ENCODE data around the gene MRPL34. TPM values are rescaled to one million over a fixed set of nuclear protein-coding genes. Genes with fewer than 3 reads are reported as not detected.
A peak's percentile ranks its signal among the peaks of the same experiment; 100 is the strongest.

The MRPL34 gene
- total and polyA plus RNA-seq, 9 of the 15 experiments (the other 6 are each of a cell fraction or from before 2014, with no cell fraction given) = 11.5 to 256 (median 72.5) TPM

DNA sequence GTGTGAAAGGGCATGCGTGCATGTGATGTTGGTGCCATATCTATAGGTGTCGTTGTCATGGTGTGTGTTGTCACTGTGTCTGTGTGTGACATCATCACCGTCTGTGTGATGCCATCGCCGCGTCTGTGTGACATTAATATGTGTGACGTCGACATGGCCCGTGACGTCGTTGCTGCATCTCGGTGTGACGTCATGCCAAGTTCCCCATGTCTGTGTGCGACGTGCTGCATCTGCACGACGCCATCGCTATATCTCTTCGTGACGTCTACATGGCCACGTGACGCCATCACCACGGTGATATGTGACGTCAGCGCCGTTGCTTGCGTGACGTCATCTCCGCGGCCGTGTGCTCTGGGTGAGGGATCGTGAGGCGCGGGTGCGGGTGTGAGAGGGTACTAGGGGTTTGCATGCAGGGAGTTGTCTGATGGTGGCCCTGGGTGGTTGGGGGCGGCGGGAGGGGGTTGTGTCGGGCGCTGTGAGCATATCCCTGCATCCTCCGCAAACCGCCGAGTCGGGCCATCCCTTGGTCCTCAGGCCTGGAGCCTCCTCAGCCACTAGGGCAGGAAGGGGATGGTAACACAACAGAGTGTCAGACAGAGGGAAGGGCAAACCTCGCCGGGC lies 46.3 kb downstream of the MRPL34 start (continued):
- TF ChIP-seq KDM2B (CRISPR knock-in tag; IDR thresholded peaks at IDR 0.05) (no peak), FOXK1 (CRISPR knock-in tag; IDR thresholded peaks at IDR 0.05; ENCODE audit: borderline replicate concordance) (0 out of 2 replicates have a peak, but pooled peaks have one; percentile 17), SNIP1 (IDR thresholded peaks at IDR 0.05; ENCODE audit: low read depth) (peak; percentile 53; the same call in 1 of the 2 replicates), MTA1 (IDR thresholded peaks at IDR 0.05; ENCODE audit: borderline replicate concordance) (peak; percentile 79; the same call in 1 of the 2 replicates), CAMTA2 (CRISPR knock-in tag; conservative IDR thresholded peaks at IDR 0.05) (no peak), NCOA1 (IDR thresholded peaks at IDR 0.05; ENCODE audit: low read depth) (peak; percentile 100), TEAD1 (CRISPR knock-in tag; IDR thresholded peaks at IDR 0.05) (peak in 1 of 2 experiments; percentile 37; a peak in 1 of 4 replicates), ZBTB2 (IDR thresholded peaks at IDR 0.05) (peak; percentile 55; the same call in 1 of the 2 replicates), MGA (IDR thresholded peaks at IDR 0.05) (peak; percentile 64; the same call in 1 of the 2 replicates), LCOR (CRISPR knock-in tag; IDR thresholded peaks at IDR 0.05) (no peak), KAT2B (IDR thresholded peaks at IDR 0.05; ENCODE audit: low read depth, low read length) (no peak), DIDO1 (tag; IDR thresholded peaks at IDR 0.05; ENCODE audit: low read depth) (peak; percentile 11; the same call in 1 of the 2 replicates)
- TF ChIP-seq, protein P1, sequence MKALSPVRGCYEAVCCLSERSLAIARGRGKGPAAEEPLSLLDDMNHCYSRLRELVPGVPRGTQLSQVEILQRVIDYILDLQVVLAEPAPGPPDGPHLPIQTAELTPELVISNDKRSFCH (CRISPR knock-in tag; IDR thresholded peaks at IDR 0.05) = no peak
- TF ChIP-seq, protein P1 (tag; IDR thresholded peaks at IDR 0.05) = peak; percentile 73; the same call in 1 of the 2 replicates

Measured in K562 (cell line).